ENCODE data around the gene FOLR3. TPM values are rescaled to one million over a fixed set of nuclear protein-coding genes. Genes with fewer than 3 reads are reported as not detected.

Gene FOLR3
- polyA plus RNA-seq, 1 of the 3 experiments (the other 2 are of a cell fraction), result not detected

DNA sequence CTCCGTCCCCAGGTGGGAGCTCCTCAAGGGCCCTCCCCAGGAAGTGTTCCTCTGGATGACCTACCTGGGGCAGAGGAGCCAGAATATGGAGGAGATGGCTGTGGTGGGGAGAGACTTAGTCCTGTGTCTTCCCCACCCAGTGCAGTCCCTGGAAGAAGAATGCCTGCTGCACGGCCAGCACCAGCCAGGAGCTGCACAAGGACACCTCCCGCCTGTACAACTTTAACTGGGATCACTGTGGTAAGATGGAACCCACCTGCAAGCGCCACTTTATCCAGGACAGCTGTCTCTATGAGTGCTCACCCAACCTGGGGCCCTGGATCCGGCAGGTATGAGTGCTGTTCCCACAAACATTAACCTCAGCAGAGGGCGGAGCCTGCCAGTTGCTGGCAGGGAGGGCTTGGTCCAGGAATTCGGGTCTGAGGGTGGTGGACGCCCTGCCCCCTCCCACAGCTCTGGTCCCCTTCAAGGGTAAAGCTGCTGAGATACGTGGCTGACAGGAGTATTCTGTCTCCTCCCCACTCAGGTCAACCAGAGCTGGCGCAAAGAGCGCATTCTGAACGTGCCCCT, 3.4 kb downstream of the FOLR3 start:
- Histone ChIP-seq H3K9me2 (no peaks in the 10 kb centered on the region), H3K27ac (ENCODE audit: low read depth in 2 of 2, low read length in 1 of 2) (no peak overlapping the region), H3K36me3 (replicated peaks in 1 of 2; ENCODE audit: control insufficient read depth in 1 of 2, insufficient read depth in 2 of 2, low read length in 1 of 2) (no peaks in the 10 kb centered on the region), H3K79me2 (ENCODE audit: insufficient read depth) (no peaks in the 10 kb centered on the region), H3K9me3 (no peaks in the 10 kb centered on the region), H4K20me1 (ENCODE audit: insufficient read depth) (no peaks in the 10 kb centered on the region), H3K9ac (no peak overlapping the region), H3F3A (replicated peaks; ENCODE audit: insufficient read depth) (no peaks in the 10 kb centered on the region), H3K27me3 (ENCODE audit: insufficient read depth) (no peaks in the 10 kb centered on the region), H3K4me2 (no peak overlapping the region), H3K4me3 (ENCODE audit: low read depth in 2 of 2, low read length in 1 of 2) (no peak overlapping the region), H2AFZ (ENCODE audit: low read depth) (no peak overlapping the region), H3K4me1 (ENCODE audit: control insufficient read depth in 1 of 2, insufficient read depth in 2 of 2, low read depth in 1 of 2, low read length in 1 of 2) (no peaks in the 10 kb centered on the region; a peak in 1 of 4 replicates)
- ChIA-PET CTCF (interaction anchor here (1.2 to 2.3 kb wide), 3 partner anchors 11 to 161 kb away, joined by 4 to 7 read pairs (median 4); no protein-coding TSS in a partner anchor), POLR2A (no interaction called here)
- TF ChIP-seq, protein P1, sequence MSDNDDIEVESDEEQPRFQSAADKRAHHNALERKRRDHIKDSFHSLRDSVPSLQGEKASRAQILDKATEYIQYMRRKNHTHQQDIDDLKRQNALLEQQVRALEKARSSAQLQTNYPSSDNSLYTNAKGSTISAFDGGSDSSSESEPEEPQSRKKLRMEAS (IDR thresholded peaks at IDR 0.05; ENCODE audit: low read depth), result no peak
- TF ChIP-seq, protein P2, sequence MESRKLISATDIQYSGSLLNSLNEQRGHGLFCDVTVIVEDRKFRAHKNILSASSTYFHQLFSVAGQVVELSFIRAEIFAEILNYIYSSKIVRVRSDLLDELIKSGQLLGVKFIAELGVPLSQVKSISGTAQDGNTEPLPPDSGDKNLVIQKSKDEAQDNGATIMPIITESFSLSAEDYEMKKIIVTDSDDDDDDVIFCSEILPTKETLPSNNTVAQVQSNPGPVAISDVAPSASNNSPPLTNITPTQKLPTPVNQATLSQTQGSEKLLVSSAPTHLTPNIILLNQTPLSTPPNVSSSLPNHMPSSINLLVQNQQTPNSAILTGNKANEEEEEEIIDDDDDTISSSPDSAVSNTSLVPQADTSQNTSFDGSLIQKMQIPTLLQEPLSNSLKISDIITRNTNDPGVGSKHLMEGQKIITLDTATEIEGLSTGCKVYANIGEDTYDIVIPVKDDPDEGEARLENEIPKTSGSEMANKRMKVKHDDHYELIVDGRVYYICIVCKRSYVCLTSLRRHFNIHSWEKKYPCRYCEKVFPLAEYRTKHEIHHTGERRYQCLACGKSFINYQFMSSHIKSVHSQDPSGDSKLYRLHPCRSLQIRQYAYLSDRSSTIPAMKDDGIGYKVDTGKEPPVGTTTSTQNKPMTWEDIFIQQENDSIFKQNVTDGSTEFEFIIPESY (IDR thresholded peaks at IDR 0.05; ENCODE audit: borderline replicate concordance, low read depth), result no peak
- no peak for TF ChIP-seq JUND (IDR thresholded peaks at IDR 0.05)
- no peak for TF ChIP-seq FOSL2 (IDR thresholded peaks at IDR 0.05; ENCODE audit: borderline replicate concordance, low read depth)
- DNase-seq, result no peak
- WGBS (ENCODE audit: low lambda C conversion rate), result 79% methylated on average over 10 of the region's 12 CpGs

DNA sequence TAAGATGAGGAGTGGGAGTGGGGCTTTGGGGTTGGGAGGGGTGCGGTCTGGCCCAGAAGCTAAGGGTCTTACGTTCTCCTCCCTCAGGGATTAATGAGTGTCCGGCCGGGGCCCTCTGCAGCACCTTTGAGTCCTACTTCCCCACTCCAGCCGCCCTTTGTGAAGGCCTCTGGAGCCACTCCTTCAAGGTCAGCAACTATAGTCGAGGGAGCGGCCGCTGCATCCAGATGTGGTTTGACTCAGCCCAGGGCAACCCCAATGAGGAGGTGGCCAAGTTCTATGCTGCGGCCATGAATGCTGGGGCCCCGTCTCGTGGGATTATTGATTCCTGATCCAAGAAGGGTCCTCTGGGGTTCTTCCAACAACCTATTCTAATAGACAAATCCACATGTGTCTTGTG, 4.0 kb downstream of the FOLR3 start:
- no peaks in the 10 kb centered on the region for H3F3A ChIP-seq (replicated peaks; ENCODE audit: insufficient read depth)
- H3K27ac ChIP-seq (ENCODE audit: low read depth in 2 of 2, low read length in 1 of 2), result no peak overlapping the region
- no peaks in the 10 kb centered on the region for H3K36me3 ChIP-seq (replicated peaks in 1 of 2; ENCODE audit: control insufficient read depth in 1 of 2, insufficient read depth in 2 of 2, low read length in 1 of 2)
- H3K9me2 ChIP-seq, result no peaks in the 10 kb centered on the region
- DNase-seq, result no peak
- 90% methylated on average over 2 of the region's 11 CpGs for WGBS (ENCODE audit: low lambda C conversion rate)
- H3K9me3 ChIP-seq, result no peaks in the 10 kb centered on the region
- H3K79me2 ChIP-seq (ENCODE audit: insufficient read depth), result no peaks in the 10 kb centered on the region
- no peaks in the 10 kb centered on the region for H3K27me3 ChIP-seq (ENCODE audit: insufficient read depth)
- H3K9ac ChIP-seq, result no peak overlapping the region
- H4K20me1 ChIP-seq (ENCODE audit: insufficient read depth), result no peaks in the 10 kb centered on the region
- H3K4me1 ChIP-seq (ENCODE audit: control insufficient read depth in 1 of 2, insufficient read depth in 2 of 2, low read depth in 1 of 2, low read length in 1 of 2), result no peaks in the 10 kb centered on the region; a peak in 1 of 4 replicates
- ChIA-PET POLR2A (no interaction called here), CTCF (interaction anchor here (1.5 to 2.5 kb wide), 2 partner anchors 12 to 114 kb away, joined by 4 to 7 read pairs; no protein-coding TSS in a partner anchor)
- H3K4me2 ChIP-seq, result no peak overlapping the region
- H3K4me3 ChIP-seq (ENCODE audit: low read depth in 2 of 2, low read length in 1 of 2), result no peak overlapping the region
- no peak overlapping the region for H2AFZ ChIP-seq (ENCODE audit: low read depth)
- no peak for TF ChIP-seq ELF1 (IDR thresholded peaks at IDR 0.05)
- TF ChIP-seq RCOR1 (IDR thresholded peaks at IDR 0.05; ENCODE audit: low read length), result no peak
- TF ChIP-seq JUND (IDR thresholded peaks at IDR 0.05), result no peak
- TF ChIP-seq GATA2 (CRISPR knock-in tag; IDR thresholded peaks at IDR 0.05), result no peak
- TF ChIP-seq, protein P3, sequence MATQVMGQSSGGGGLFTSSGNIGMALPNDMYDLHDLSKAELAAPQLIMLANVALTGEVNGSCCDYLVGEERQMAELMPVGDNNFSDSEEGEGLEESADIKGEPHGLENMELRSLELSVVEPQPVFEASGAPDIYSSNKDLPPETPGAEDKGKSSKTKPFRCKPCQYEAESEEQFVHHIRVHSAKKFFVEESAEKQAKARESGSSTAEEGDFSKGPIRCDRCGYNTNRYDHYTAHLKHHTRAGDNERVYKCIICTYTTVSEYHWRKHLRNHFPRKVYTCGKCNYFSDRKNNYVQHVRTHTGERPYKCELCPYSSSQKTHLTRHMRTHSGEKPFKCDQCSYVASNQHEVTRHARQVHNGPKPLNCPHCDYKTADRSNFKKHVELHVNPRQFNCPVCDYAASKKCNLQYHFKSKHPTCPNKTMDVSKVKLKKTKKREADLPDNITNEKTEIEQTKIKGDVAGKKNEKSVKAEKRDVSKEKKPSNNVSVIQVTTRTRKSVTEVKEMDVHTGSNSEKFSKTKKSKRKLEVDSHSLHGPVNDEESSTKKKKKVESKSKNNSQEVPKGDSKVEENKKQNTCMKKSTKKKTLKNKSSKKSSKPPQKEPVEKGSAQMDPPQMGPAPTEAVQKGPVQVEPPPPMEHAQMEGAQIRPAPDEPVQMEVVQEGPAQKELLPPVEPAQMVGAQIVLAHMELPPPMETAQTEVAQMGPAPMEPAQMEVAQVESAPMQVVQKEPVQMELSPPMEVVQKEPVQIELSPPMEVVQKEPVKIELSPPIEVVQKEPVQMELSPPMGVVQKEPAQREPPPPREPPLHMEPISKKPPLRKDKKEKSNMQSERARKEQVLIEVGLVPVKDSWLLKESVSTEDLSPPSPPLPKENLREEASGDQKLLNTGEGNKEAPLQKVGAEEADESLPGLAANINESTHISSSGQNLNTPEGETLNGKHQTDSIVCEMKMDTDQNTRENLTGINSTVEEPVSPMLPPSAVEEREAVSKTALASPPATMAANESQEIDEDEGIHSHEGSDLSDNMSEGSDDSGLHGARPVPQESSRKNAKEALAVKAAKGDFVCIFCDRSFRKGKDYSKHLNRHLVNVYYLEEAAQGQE (IDR thresholded peaks at IDR 0.05; ENCODE audit: low read depth, low read length), result no peak
- TF ChIP-seq RAD21 (IDR thresholded peaks at IDR 0.05; ENCODE audit: low read length), result no peak
- TF ChIP-seq, protein P4, sequence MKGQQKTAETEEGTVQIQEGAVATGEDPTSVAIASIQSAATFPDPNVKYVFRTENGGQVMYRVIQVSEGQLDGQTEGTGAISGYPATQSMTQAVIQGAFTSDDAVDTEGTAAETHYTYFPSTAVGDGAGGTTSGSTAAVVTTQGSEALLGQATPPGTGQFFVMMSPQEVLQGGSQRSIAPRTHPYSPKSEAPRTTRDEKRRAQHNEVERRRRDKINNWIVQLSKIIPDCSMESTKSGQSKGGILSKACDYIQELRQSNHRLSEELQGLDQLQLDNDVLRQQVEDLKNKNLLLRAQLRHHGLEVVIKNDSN (IDR thresholded peaks at IDR 0.05; ENCODE audit: borderline replicate concordance, low read depth), result no peak
- TF ChIP-seq FOSL2 (IDR thresholded peaks at IDR 0.05; ENCODE audit: borderline replicate concordance, low read depth), result no peak
- TF ChIP-seq, protein P1 (IDR thresholded peaks at IDR 0.05; ENCODE audit: low read depth), result no peak
- TF ChIP-seq, protein P5, sequence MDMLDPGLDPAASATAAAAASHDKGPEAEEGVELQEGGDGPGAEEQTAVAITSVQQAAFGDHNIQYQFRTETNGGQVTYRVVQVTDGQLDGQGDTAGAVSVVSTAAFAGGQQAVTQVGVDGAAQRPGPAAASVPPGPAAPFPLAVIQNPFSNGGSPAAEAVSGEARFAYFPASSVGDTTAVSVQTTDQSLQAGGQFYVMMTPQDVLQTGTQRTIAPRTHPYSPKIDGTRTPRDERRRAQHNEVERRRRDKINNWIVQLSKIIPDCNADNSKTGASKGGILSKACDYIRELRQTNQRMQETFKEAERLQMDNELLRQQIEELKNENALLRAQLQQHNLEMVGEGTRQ (IDR thresholded peaks at IDR 0.05; ENCODE audit: borderline replicate concordance, low read depth, low read length), result no peak
- TF ChIP-seq, protein P6, sequence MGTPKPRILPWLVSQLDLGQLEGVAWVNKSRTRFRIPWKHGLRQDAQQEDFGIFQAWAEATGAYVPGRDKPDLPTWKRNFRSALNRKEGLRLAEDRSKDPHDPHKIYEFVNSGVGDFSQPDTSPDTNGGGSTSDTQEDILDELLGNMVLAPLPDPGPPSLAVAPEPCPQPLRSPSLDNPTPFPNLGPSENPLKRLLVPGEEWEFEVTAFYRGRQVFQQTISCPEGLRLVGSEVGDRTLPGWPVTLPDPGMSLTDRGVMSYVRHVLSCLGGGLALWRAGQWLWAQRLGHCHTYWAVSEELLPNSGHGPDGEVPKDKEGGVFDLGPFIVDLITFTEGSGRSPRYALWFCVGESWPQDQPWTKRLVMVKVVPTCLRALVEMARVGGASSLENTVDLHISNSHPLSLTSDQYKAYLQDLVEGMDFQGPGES (IDR thresholded peaks at IDR 0.05; ENCODE audit: low read depth, low read length), result no peak
- TF ChIP-seq CHD2 (IDR thresholded peaks at IDR 0.05; ENCODE audit: low read length, partially characterized antibody), result no peak
- no peak for TF ChIP-seq EZH2phosphoT487 (IDR thresholded peaks at IDR 0.05; ENCODE audit: borderline replicate concordance, low read depth)
- no peak for TF ChIP-seq TCF12 (IDR thresholded peaks at IDR 0.05)
- no peak for TF ChIP-seq SIN3A (IDR thresholded peaks at IDR 0.05; ENCODE audit: borderline replicate concordance, low read depth, low read length)
- no peak for TF ChIP-seq MEF2A (IDR thresholded peaks at IDR 0.05; ENCODE audit: borderline replicate concordance, low read depth)
- no peak for TF ChIP-seq GABPA (IDR thresholded peaks at IDR 0.05; ENCODE audit: low read depth)

Data from SK-N-SH (cell line).